RPMI7951 (cell line): ENCODE results near the gene KLHL29. TPM values are rescaled to one million over a fixed set of nuclear protein-coding genes. Genes with fewer than 3 reads are reported as not detected.
A peak's percentile ranks its signal among the peaks of the same experiment; 100 is the strongest.

Experiments
- DNase-seq: peaks from one replicate; pipeline ENCODE4 v3.0.0-alpha.2; 2012; ENCODE audit warnings: low read depth
- total RNA-seq: library from RNA; depleted of rRNA; stranded (reverse); fragments of >200 nt; shearing (Covaris generic); gene quantifications from 2 replicates; pipeline ENCODE4 v1.2.3, GENCODE V29; 2014

Gene KLHL29
- total RNA-seq, 1 experiment from 2014 or later: 0.84 TPM

- DNase-seq: no peak
These were observed 208.1 kb downstream of the KLHL29 start for GRCh38 chr2:23592898-23593751.

GRCh38 chr2:23593752-23594459 is 208.9 kb downstream of the KLHL29 start:
- DNase-seq: no peak

- DNase-seq: no peak
These were observed 209.5 kb downstream of the KLHL29 start for GRCh38 chr2:23594460-23594825.

- no peak for DNase-seq
These were observed 210.0 kb downstream of the KLHL29 start for GRCh38 chr2:23595021-23595420.

GRCh38 chr2:23595601-23596251 is 210.7 kb downstream of the KLHL29 start:
- peak; percentile 86 for DNase-seq

GRCh38 chr2:23596316-23596885 is 211.4 kb downstream of the KLHL29 start:
- peak; percentile 74 for DNase-seq

GRCh38 chr2:23597687-23598086 is 212.7 kb downstream of the KLHL29 start:
- no peak for DNase-seq

GRCh38 chr2:23599006-23599405 is 214.0 kb downstream of the KLHL29 start:
- no peak for DNase-seq

GRCh38 chr2:23599667-23600066 is 214.7 kb downstream of the KLHL29 start:
- DNase-seq: no peak

GRCh38 chr2:23600346-23600745 is 215.4 kb downstream of the KLHL29 start:
- DNase-seq: no peak

GRCh38 chr2:23601301-23601965 is 216.5 kb downstream of the KLHL29 start:
- peak; percentile 52 for DNase-seq

- DNase-seq: peak; percentile 93
These were observed 217.1 kb downstream of the KLHL29 start for GRCh38 chr2:23602116-23602515.

- DNase-seq: no peak
These were observed 218.2 kb downstream of the KLHL29 start for GRCh38 chr2:23603156-23603555.

GRCh38 chr2:23603581-23603980 is 218.6 kb downstream of the KLHL29 start:
- no peak for DNase-seq

- no peak for DNase-seq
These were observed 219.8 kb downstream of the KLHL29 start for GRCh38 chr2:23604731-23605130.

- no peak for DNase-seq
These were observed 220.3 kb downstream of the KLHL29 start for GRCh38 chr2:23605236-23605635.

GRCh38 chr2:23606196-23606595 is 221.2 kb downstream of the KLHL29 start:
- DNase-seq: no peak

- peak; percentile 80 for DNase-seq
These were observed 222.0 kb downstream of the KLHL29 start for GRCh38 chr2:23606968-23607367.

GRCh38 chr2:23607925-23608324 is 222.9 kb downstream of the KLHL29 start:
- DNase-seq: no peak

GRCh38 chr2:23609254-23609653 is 224.3 kb downstream of the KLHL29 start:
- DNase-seq: no peak

- no peak for DNase-seq
These were observed 226.9 kb downstream of the KLHL29 start for GRCh38 chr2:23611839-23612238.

GRCh38 chr2:23614701-23615100 is 229.7 kb downstream of the KLHL29 start:
- no peak for DNase-seq
